ENCODE measurements around the gene IRX4.

IRX4 gene

GRCh38 chr5:1835431-1835830, 47.3 kb downstream of the IRX4 start:
- FAIRE-seq, result no peak

- FAIRE-seq, result no peak
Observed at GRCh38 chr5:1834721-1835429, 47.9 kb downstream of the IRX4 start.

GRCh38 chr5:1834022-1834551, 48.6 kb downstream of the IRX4 start:
- no peak for FAIRE-seq

- no peak for FAIRE-seq
Observed at GRCh38 chr5:1833264-1834021, 49.3 kb downstream of the IRX4 start.

GRCh38 chr5:1832511-1833250, 50.0 kb downstream of the IRX4 start:
- no peak for FAIRE-seq

GRCh38 chr5:1831677-1832313, 50.9 kb downstream of the IRX4 start:
- no peak for FAIRE-seq

- no peak for FAIRE-seq
Observed at GRCh38 chr5:1831257-1831656, 51.5 kb downstream of the IRX4 start.

GRCh38 chr5:1830571-1831228, 52.0 kb downstream of the IRX4 start:
- no peak for FAIRE-seq

- no peak for FAIRE-seq
Observed at GRCh38 chr5:1827886-1828397, 54.8 kb downstream of the IRX4 start.
